ENCODE results near the gene MXRA5. TPM values are rescaled to one million over a fixed set of nuclear protein-coding genes. Genes with fewer than 3 reads are reported as not detected.

MXRA5 gene
- total and polyA plus RNA-seq, 2 of the 13 experiments (the other 11 are each of a cell fraction or from before 2014, with no cell fraction given): not detected

DNA sequence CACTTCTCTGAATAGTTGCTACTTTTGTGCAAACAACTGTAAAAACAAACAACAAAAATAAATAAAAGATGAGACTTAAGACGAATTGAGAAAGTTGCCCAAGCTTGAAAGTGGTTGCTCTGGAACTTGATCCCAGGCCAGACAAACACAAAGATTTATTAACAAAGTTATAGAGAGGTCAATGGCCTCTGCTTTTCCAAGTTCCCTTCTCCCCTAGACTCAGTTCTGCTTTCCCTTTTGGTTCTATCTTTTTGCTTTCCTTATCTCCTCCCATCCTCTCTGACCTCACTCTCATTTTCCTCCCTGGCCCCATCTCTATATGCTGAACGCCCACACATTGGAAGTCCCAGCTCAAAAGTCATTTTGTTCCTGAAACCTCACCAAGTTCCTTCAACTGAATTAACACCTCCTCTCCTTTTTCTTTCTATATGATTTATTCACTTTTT, 82.7 kb downstream of the MXRA5 start:
- no peak for FAIRE-seq
- no peak overlapping the region for H3K4me3 ChIP-seq (replicated peaks in 1 of 3; ENCODE audit: insufficient read depth in 1 of 3, low read depth in 2 of 3, low read length in 3 of 3)
- no peak for ATAC-seq
- TF ChIP-seq ASH2L (IDR thresholded peaks at IDR 0.05; ENCODE audit: insufficient read length, low read depth, low read length) (no peak), ZNF878 (CRISPR knock-in tag; IDR thresholded peaks at IDR 0.05) (no peak), CCAR2 (optimal IDR thresholded peaks at IDR 0.05; ENCODE audit: low read depth, low read length) (no peak), ZSCAN29 (CRISPR knock-in tag; conservative IDR thresholded peaks at IDR 0.05) (no peak), ZNF337 (CRISPR knock-in tag; IDR thresholded peaks at IDR 0.05; ENCODE audit: borderline replicate concordance, low read depth) (no peak), NBN (conservative IDR thresholded peaks at IDR 0.05) (no peak)
- TF ChIP-seq, protein P1, sequence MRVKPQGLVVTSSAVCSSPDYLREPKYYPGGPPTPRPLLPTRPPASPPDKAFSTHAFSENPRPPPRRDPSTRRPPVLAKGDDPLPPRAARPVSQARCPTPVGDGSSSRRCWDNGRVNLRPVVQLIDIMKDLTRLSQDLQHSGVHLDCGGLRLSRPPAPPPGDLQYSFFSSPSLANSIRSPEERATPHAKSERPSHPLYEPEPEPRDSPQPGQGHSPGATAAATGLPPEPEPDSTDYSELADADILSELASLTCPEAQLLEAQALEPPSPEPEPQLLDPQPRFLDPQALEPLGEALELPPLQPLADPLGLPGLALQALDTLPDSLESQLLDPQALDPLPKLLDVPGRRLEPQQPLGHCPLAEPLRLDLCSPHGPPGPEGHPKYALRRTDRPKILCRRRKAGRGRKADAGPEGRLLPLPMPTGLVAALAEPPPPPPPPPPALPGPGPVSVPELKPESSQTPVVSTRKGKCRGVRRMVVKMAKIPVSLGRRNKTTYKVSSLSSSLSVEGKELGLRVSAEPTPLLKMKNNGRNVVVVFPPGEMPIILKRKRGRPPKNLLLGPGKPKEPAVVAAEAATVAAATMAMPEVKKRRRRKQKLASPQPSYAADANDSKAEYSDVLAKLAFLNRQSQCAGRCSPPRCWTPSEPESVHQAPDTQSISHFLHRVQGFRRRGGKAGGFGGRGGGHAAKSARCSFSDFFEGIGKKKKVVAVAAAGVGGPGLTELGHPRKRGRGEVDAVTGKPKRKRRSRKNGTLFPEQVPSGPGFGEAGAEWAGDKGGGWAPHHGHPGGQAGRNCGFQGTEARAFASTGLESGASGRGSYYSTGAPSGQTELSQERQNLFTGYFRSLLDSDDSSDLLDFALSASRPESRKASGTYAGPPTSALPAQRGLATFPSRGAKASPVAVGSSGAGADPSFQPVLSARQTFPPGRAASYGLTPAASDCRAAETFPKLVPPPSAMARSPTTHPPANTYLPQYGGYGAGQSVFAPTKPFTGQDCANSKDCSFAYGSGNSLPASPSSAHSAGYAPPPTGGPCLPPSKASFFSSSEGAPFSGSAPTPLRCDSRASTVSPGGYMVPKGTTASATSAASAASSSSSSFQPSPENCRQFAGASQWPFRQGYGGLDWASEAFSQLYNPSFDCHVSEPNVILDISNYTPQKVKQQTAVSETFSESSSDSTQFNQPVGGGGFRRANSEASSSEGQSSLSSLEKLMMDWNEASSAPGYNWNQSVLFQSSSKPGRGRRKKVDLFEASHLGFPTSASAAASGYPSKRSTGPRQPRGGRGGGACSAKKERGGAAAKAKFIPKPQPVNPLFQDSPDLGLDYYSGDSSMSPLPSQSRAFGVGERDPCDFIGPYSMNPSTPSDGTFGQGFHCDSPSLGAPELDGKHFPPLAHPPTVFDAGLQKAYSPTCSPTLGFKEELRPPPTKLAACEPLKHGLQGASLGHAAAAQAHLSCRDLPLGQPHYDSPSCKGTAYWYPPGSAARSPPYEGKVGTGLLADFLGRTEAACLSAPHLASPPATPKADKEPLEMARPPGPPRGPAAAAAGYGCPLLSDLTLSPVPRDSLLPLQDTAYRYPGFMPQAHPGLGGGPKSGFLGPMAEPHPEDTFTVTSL (CRISPR knock-in tag; IDR thresholded peaks at IDR 0.05; ENCODE audit: borderline replicate concordance): no peak
- no peak overlapping the region for H3K9ac ChIP-seq (ENCODE audit: insufficient read depth, low read depth, low read length)
- H4K20me1 ChIP-seq (ENCODE audit: insufficient read depth, low read length): no peaks in the 10 kb centered on the region
- ChIA-PET CTCF (ENCODE audit: low intra/inter-chr PET ratio, low total read pairs) (no interaction called here), POLR2A (no interaction called here)
- no peaks in the 10 kb centered on the region; a peak in 1 of 5 replicates for H3K27me3 ChIP-seq (ENCODE audit: control insufficient read depth in 1 of 2, insufficient read depth in 2 of 2, low read length in 2 of 2)
- DNase-seq (ENCODE audit: low spot score): no peak
- H3K9me3 ChIP-seq (ENCODE audit: low read length): no peaks in the 10 kb centered on the region
- no TSS peak for BruUV-seq (replicated peaks)
- no peaks in the 10 kb centered on the region for H3K79me2 ChIP-seq (ENCODE audit: insufficient read depth, low read length)
- intact Hi-C loops (cut with micrococcal nuclease; ENCODE audit: unreplicated experiment) (no loop called here), in situ Hi-C loops (cut with HindIII; ENCODE audit: extremely low pct_ligation_motif_present, low pct_unique_long_range_greater_than_20kb) (no loop called here)
- 2% methylated on average over 2 of the region's 2 CpGs for WGBS (ENCODE audit: low lambda C conversion rate)
- H2AFZ ChIP-seq (ENCODE audit: low read length): no peak overlapping the region
- H3K4me2 ChIP-seq (ENCODE audit: low read depth, low read length): no peak overlapping the region
- no peak overlapping the region for H3K27ac ChIP-seq (ENCODE audit: extremely low read length, insufficient read depth, low read length)
- no peaks in the 10 kb centered on the region for H3K4me1 ChIP-seq (ENCODE audit: insufficient read depth, low read length)
- no peaks in the 10 kb centered on the region for H3K36me3 ChIP-seq (replicated peaks in 1 of 2; ENCODE audit: control insufficient read depth in 1 of 2, insufficient read depth in 2 of 2, low read length in 2 of 2)
